GM20431 (cell line): Measurements from ENCODE around the gene FGF18.

Experiments used
- in situ Hi-C: fragments of 300-500 bp; cut with MseI, MboI; formaldehyde crosslinking; loops from one replicate; pipeline ENCODE4 v1.15.0; 2020; ENCODE audit warnings: low sequenced_read_pairs; ENCODE audit not compliant: unreplicated experiment

FGF18 gene

DNA sequence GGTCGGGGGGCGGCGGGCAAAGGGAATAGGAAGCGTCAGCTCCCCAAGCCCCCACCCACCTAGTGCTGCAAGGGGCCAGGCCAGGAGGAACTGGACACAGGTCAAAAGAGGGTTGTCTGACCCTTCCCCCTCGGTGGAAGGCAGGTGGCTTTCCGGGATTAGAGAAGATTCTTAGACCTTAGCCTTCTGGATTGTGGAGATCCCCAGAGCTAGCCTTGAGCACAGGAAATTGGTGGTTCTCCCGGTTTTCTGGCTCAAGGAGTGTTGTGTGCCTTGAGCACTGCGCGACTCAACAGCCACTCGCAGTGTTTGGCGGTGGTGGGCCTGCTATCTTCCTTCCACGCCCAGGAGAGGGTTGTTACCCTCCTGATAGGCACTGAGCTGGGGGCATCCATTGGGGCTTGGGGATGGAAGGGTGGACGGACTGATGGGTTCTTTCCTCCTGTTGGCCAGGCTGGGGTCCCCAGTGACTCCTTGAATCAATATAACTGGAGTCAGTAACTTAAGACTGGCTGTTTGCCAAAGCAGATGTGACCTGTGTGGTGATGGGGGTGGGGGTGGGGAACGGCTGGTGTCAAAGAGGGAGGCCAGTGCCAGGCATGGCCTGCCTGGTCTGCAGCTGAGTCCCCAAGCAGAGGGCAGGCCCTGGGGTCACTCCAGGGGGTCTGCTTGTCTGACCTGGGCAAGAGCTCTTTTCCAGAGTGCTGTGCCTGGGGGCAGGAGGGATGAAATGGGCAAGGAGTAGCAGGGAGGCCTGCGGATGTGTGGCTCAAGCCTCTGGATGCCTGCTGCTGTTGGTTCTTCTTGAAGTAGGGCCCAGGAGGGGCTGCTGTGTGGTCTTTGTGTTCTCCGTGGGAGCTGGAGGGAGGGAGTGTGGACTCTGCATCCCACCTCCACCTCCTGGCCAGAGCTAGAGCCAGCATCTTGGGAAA, 2.1 kb downstream of the FGF18 start:
- in situ Hi-C loops = loop anchor here (25.0 kb wide), 1 partner anchor 616 kb away; no protein-coding TSS in a partner anchor

DNA sequence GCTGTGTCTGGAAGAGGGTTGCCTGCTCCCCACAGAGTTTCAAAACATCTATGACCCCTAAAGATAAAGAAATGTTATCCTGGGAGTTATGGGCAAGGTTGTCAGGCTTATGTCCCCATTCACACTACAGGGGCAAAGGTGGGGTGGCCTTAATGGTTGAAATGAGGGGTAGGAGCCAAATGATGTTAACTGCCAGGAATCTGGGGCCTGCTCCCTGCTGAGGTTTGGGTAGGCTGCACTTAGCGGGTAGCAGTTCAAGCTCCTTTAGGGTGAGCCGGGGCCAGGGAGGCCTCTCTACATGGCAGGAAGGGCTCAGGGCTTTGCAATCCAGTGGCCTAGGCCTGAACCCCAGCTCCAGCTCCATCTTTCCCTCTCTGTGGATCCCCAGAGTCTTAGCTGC, 3.0 kb downstream of the FGF18 start:
- in situ Hi-C loops = loop anchor here (25.0 kb wide), 1 partner anchor 615 kb away; no protein-coding TSS in a partner anchor

DNA sequence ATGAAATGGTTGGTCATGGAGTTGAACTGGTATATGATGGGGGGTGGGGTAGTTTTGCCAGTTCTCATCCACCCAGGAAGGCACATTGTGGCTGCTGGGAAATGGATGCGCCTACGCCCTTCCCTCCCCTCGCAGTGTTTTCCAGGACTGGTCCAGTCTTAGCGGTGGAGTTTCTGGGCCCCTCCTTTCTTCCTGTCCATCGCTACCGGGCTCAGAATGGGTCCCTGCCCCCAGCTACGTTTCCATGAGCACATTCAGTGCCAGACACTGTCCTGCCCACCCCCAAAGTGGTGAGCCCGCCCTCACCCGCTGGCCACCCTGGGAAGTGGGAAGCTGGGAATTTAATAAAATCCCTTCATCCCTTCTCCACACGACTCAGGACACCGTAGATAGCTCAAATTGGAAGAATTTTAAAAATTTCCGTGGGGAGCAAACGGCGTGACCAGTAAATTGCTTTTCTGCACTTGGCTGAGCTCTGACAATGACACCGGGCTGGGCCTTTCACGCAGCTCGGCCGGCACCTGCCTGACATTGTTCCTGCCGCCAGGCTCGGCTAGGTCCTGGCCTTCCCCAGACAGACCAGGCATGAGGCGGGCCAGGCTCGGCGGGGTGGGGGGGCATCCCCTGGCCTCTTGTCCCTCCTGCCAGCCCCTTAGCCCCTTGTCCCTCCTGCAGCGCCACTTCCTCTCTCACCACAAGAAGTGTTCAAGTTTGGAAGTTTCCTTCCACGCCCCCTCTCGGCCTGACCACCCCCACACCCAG, 3.6 kb downstream of the FGF18 start:
- in situ Hi-C loops = loop anchor here (25.0 kb wide), 1 partner anchor 614 kb away; no protein-coding TSS in a partner anchor

DNA sequence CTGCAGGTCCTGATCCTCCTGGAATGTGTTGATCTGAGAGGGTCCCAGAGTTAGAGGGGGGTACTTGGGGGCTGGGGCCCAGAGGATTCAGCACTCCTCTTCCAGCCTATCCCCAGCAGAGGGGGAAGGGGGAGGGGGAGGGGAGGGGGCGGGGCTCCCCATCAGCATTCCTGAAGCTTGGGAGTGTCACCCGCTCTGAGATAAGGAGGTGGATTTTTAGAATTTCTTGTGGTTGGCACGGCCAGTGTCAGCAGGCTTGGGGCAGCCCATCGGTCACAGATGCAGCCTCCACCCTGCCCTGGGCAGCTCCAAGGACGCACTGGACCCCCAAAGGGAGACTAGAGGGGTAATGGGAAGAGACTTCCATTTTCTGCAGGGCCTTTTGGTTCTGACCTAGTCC, 5.3 kb downstream of the FGF18 start:
- in situ Hi-C loops = loop anchor here (25.0 kb wide), 1 partner anchor 613 kb away; no protein-coding TSS in a partner anchor

DNA sequence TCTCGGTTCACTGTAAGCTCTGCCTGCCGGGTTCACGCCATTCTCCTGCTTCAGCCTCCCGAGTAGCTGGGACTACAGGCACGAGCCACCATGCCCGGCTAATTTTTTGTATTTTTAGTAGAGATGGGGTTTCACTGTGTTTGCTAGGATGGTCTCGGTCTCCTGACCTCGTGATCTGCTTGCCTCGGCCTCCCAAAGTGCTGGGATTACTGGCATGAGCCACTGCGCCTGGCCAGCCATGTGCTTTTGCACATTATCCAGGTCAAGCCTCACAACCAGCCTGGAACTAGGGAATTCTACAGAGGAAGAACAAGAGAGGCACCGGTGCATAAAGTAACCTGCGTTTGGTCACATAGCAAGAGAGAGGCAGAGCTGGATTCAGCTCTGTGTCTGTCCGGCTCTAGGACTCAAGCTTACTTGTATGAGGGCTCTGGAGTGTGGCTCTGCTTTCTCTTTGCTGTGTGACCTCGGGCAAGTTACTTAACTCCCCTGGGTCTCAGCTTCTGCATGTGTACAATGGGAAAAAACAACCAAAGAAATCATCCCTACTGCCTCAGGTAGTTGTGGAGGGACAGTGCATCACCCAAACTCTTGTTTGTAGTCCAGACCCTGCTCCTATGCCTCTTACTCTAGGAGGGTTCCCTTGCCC, 6.3 kb downstream of the FGF18 start:
- in situ Hi-C loops = no loop called here

DNA sequence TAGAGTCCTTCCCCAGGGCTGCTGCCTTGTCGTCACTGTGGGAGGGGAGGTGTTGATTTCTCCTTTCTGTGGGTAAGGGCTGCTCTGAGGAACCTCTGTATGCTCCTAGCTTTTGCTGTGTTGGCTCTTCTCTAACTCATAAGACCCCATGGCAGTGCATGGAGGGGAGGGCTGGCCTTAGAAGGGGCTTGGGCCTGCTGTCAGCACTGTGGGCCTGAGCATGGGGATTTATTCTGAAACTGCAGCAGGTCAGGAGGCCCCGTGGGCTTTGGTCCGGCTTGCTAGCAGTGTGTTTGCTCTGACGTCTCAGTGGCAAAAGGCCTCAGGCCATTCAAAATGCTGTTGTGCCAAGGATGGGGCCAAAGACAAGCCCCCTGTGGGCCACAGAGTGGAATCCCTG, 6.8 kb downstream of the FGF18 start:
- in situ Hi-C loops = no loop called here

DNA sequence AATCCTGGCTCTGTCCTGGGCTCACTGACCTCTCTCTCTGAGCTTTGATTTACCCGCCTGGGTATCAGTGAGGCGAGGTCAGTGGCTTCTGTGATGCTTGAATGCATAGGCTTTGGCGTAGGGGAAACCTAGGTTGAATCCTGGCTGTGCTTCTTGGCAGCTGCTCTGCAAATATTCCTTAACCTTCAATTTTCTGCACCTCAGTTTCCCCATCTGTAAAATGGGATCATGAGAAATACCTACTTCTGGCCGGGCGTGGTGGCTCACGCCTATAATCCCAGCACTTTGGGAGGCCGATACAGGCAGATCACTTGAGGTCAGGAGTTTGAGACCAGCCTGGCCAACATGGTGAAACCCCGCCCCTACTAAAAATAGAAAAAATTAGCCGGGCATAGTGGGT, 7.2 kb downstream of the FGF18 start:
- in situ Hi-C loops = no loop called here

DNA sequence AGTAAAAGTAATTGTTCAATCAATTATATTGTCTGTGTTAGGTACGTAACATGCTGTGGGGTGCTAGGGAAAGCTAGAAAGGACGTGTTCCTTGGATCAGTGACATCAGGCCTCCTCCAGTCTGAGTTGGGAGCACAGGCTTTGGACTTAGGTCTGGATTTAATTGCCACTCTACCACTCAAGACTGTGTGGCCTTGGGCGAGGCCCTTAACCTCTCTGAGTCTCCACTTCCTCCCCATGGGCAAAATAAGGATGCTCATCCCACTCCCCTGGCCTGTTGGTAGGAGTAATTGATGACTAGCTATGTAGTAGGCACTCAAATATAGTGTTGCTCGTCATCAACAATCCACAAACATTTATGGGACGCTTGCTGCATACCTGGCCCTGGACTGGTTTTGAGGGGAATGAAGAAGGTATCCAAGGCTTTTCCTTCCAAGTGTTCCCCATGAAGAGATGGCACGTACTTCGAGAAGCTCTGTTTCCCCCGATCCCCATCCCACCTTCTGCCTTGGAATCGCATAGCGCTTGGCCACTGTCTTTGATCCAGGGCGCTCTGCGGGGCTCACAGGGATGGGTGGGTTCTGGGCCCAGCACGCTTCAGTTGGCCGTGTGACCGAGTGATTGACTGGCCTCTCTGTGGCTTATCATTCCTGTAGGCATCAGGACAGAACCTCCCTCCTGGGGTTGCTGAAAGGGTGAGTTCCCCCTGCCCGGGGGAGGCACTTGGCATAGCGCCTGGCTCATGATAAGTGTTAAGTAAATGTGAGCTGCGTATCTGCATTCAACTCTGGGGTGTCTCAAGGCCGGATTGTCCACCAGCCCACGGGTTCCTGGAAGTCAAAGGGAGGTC, 8.1 kb downstream of the FGF18 start:
- in situ Hi-C loops = no loop called here

DNA sequence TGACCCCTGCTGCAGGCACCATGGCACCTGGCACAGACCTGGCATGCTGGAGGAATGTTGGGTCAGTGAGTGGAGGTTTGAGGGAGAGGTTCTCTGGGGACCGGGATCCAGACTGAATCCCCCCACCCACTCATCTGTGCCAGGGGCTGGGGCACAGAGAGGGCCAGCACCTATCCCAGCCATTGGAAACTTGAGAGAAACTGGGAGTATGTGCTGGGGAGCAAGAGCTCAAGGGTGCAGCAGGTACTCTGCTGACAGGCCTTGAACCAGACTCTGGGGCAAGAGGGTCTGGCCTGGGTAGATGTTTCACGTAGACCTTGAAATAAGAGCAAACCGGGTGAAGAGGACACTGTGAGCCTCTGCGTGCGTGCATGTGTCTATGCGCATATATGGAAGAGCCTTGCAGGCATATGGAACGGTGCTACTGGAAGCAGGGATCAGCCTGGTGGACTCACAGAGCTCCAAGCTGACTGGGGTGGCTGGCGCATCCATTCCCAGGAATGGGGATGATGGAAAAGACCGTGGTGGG, 8.8 kb downstream of the FGF18 start:
- in situ Hi-C loops = no loop called here

DNA sequence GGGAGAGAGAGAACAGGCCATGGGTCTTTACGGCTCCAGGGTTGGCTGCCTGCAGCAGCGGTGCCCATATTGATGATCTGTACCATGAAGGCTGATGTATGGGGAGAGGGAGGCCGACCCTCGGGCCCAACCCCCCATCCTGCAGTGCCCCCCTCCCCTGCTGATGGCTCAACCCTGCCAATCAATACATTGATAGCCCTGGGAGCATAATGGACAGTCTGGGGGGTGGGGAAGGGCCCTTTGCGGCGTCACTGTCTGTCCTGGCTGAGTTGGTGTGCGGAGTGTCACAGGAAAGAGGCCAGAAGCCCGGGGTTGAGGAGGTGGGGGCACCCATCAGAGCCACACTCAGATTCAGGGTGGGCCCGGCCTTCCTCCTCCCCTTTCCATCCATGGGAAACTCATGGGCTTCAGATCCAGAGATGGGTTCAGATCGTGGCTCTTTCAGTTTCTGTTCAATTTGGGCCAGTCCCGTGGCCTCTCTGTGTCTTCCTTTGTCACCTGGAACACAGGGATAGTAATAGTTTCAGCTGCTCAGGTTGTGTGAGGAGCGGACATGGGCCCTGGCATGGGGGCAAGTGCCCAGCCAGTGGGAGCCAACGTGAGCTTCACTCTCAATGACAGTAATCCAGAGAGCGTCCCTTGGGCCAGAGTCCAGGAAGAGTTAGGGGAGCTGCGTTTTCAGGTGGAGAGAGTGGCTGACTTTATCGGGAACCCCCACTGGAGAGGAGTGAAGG, 9.5 kb downstream of the FGF18 start:
- in situ Hi-C loops = no loop called here

DNA sequence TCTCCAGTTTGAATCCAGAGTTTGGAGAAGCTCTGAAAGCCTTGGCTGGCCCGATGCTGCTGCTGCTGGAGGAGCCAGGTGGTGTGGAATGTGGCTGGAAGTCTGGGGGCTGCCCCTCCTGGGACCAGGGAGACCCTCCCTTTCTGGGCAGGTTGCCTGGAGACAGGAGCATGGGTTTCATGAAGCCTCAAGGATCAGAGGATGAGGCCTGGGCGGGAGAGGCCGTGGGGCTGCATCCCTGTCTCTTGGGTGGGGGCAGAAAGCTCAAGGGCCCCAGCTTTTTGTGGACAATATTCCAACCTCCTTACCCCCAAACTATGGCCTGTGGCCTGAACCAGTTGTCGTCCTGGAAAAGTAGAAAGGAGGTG, 10.1 kb downstream of the FGF18 start:
- in situ Hi-C loops = no loop called here

DNA sequence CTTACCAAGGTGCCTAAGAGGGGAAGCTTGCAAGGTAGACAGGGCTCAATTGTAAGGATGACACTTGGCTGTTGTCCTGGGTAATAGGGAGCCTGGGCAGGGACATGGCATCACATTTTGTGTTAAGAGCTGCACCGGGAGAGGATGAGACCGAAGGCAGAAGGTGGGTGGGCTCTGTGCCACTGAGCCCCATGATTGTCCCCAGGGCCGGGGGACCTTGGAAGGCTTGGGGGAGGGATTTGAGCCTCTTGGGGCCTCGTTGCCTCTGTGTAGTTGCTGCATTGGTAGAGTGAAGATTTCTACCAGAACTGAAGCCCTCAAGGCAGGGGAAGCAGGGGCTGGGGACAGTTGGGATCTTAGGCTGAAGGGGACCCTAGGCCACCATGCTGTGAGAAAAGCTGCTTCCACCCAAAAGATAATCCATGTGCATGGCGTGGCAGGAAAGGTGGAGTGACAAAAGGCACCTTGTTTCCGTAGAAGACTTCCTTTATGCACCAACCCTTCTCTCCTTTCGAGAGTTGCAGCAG, 11.9 kb downstream of the FGF18 start:
- in situ Hi-C loops = no loop called here

DNA sequence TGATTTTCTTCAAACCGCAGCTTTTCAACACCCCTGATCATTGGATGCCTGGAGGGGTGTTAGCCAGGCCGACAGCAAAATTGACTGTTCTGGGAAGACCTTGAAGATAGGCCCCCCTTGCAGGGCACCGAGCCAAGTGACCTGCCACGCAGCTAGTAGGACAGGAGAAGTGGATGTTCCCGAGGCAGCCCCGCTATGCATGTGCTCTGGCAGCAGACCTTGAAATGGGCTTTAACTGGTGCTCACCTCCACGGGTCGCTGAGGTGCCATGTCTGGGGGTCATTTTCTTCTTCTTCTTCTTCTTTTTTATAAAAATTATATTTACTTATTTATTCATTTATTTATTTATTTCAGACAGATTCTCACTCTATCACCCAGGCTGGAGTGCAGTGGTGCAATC, 12.6 kb downstream of the FGF18 start:
- in situ Hi-C loops = no loop called here

DNA sequence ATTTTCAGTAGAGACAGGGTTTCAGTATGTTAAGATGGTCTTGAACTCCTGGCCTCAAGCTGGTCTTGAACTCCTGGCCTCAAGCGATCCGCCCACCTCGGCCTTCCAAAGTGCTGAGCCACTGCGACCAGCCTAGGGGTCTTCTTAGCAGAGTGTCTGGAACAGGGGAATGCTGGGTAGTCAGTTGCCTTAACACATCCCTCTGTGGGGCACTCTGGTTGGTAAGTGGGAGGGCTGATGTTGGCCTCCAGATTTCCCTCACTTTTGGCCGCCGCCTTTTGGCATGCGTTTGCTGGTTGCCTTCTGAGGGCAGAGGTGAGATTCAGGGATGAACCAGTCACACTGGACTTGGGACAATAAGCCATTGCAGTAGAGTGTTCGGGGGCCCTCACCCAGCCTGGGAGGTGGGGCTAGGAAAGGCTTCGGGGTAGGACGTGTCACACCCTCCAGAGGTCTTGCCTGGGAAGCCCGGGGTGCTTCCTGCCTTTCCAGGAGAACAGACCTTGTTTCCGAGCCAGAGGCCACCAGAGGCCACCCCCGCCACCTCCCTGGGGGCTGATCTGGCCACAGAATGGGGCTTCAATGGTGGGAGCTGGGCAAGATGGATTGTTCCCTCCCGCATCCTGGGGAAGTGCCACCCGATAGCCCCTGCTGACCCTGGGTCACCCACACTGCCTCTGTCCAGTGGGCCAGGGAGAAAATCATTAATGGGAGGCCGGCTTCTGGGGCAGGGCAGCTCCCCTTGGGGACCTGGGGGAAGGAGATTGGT, 13.3 kb downstream of the FGF18 start:
- in situ Hi-C loops = no loop called here

DNA sequence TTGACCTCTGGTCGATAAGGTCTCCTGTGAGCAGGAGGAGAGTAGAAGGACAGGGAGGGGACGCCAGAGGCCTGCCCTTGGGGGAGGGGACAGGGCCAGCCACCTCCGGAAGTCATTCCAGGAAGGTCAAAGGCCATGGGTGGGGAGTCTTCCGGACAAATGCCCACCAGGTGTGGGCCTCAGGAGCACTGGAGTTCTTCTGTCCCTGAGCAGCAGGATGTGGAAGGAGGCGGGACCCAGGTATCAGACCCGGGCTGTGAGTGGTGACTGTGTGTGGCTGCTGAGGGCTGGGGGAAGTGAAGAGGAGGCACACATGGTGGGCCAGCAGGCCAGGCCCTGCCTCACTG, 13.9 kb downstream of the FGF18 start:
- in situ Hi-C loops = no loop called here

DNA sequence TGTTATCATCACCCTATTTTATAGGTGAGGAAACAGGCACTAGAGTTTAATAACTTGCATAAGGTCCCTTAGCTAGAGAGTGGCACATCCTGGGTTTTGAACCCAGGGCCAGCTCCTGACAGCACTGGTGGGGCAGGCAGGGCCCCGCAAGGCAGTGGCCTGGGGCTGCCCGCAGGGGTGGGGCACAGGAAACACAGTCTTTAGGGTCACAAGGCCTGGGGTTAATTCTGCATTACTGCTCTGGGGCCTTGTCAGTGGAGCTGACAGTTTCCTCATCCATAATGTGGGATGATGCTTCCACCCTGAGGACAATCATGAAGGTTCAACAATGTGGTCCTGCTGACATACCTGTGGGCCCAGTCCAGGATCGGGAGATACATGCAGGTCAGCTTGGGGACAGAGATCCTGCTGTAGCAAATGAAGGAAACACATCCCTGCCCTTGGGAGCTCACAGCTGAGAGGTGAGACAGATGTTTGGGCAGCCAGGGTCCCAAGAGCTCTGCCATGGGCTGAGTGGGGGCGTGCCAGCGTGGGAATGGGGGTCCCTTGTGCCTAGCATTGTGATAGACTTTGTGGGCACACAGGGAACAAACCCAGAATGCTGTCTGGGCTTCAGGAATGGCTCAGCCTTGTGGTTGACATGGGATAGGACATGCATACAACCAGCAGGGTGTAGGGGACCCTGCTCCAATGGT, 14.7 kb downstream of the FGF18 start:
- in situ Hi-C loops = no loop called here

DNA sequence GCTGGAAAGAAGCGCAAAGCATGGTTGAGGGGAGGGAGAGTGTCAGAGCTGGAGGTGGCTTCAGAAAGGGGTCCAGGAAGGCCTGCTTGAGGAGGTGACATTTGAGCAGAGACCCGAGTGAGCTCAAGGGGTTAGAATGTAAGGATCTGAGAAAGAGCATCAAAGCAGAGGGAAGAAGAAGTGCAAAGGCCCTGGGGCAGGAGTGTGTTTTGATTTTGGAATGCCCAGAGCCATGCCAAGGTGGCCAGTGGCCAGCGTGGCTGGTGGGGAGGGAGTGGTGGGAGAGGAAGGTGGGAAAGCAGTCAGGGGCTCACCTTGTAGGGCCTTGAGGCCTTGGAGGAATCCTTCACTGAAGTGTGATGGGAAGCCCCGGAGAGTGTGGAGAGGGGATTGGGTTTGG, 15.4 kb downstream of the FGF18 start:
- in situ Hi-C loops = no loop called here
